OCI-LY7 (cell line): ENCODE results near the gene MGAT5B. TPM values are rescaled to one million over a fixed set of nuclear protein-coding genes. Genes with fewer than 3 reads are reported as not detected.

ENCODE experiments used
- BruUV-seq: library from RNA; stranded (reverse); fragments of 400-500 nt; replicated peaks from 2 replicates; lab custom pipeline; 2021; lab: Mats Ljungman, UMichigan
- CTCF ChIA-PET: fragments of 300-600 bp; sonication (Branson Sonifier 250); formaldehyde crosslinking; loops from one replicate; lab custom pipeline; 2022; ENCODE audit warnings: antibody characterized with exemption; ENCODE audit not compliant: unreplicated experiment; lab: Charles Lee
- POLR2A ChIA-PET: fragments of 300-600 bp; sonication (Branson Sonifier 250); formaldehyde crosslinking; loops from one replicate; lab custom pipeline; 2022; ENCODE audit warnings: antibody characterized with exemption; lab: Charles Lee
- DNase-seq: peaks from one replicate; pipeline ENCODE4 v3.0.0-alpha.2; 2015; ENCODE audit warnings: low spot score
- H2AFZ ChIP-seq: fragments of 200-600 bp; sonication (generic), shearing (Covaris generic); 2 replicates; pipeline ENCODE4 v1.6.1; 2014; ENCODE audit warnings: mild to moderate bottlenecking, antibody characterized with exemption, low read length, moderate library complexity
- H3K27ac ChIP-seq: fragments of 200-600 bp; sonication (generic); 2 replicates; pipeline ENCODE4 v1.5.1; 2014; ENCODE audit warnings: mixed run types, low read depth, mild to moderate bottlenecking, moderate library complexity, low read length, inconsistent platforms; ENCODE audit not compliant: poor library complexity, severe bottlenecking
- H3K36me3 ChIP-seq: fragments of 200-600 bp; sonication (generic); 2 replicates; pipeline ENCODE4 v1.6.1; 2014; ENCODE audit warnings: mild to moderate bottlenecking, antibody characterized with exemption, low read length, moderate library complexity, mixed read lengths; ENCODE audit not compliant: insufficient read depth
- H3K4me1 ChIP-seq: fragments of 200-600 bp; sonication (generic); 2 replicates; pipeline ENCODE4 v1.5.1; 2014; ENCODE audit warnings: mild to moderate bottlenecking, low read length; ENCODE audit not compliant: insufficient read depth, poor library complexity, severe bottlenecking
- H3K4me2 ChIP-seq: fragments of 200-600 bp; sonication (generic); 2 replicates; pipeline ENCODE4 v1.6.1; 2014; ENCODE audit warnings: mild to moderate bottlenecking, low read length
- H3K4me3 ChIP-seq: fragments of 200-600 bp; sonication (generic); 2 replicates; pipeline ENCODE4 v1.5.1; 2014; ENCODE audit warnings: mild to moderate bottlenecking, low read depth, low read length; ENCODE audit not compliant: poor library complexity, severe bottlenecking
- H3K79me2 ChIP-seq: fragments of 200-600 bp; sonication (generic); 2 replicates; pipeline ENCODE4 v1.6.1; 2016; ENCODE audit warnings: low read depth, mild to moderate bottlenecking, low read length, moderate library complexity, mixed read lengths; ENCODE audit not compliant: insufficient read depth
- H3K9me2 ChIP-seq: fragments of 200-600 bp; sonication (generic); 2 replicates; pipeline ENCODE4 v1.6.1; 2016; ENCODE audit warnings: mild to moderate bottlenecking, low read length, mixed read lengths; ENCODE audit not compliant: insufficient read depth
- H3K9me3 ChIP-seq: fragments of 200-600 bp; sonication (generic); 2 replicates; pipeline ENCODE4 v1.6.1; 2014; ENCODE audit warnings: mild to moderate bottlenecking, mixed run types, low read length, mixed read lengths
- H4K20me1 ChIP-seq: fragments of 200-600 bp; sonication (generic); 2 replicates; pipeline ENCODE4 v1.6.1; 2014; ENCODE audit warnings: mild to moderate bottlenecking, antibody characterized with exemption, low read length, moderate library complexity, mixed read lengths; ENCODE audit not compliant: insufficient read depth
- CTCF ChIP-seq: fragments of 200-600 bp; sonication (generic); conservative IDR thresholded peaks from 2 replicates; pipeline ENCODE4 v1.5.1; 2014; ENCODE audit warnings: mild to moderate bottlenecking, antibody characterized with exemption, low read length, moderate library complexity, mixed read lengths
- EZH2phosphoT487 ChIP-seq: fragments of 200-600 bp; sonication (generic); IDR thresholded peaks from 2 replicates; pipeline ENCODE4 v1.6.1; 2018; ENCODE audit warnings: low read depth, borderline replicate concordance, mild to moderate bottlenecking, mixed run types, antibody characterized with exemption, low read length, moderate library complexity, mixed read lengths
- intact Hi-C: fragments of 100-400 bp; cut with micrococcal nuclease; formaldehyde crosslinking; loops from one replicate; pipeline ENCODE4 v1.10.0; 2022; ENCODE audit not compliant: unreplicated experiment
- total RNA-seq, 2 experiments: library from RNA; depleted of rRNA in 1 of 2; stranded (reverse); fragments of >200 nt in 1 of 2; shearing (Covaris generic) in 1 of 2; gene quantifications; 2 replicates each; pipeline ENCODE4 v1.2.3, GENCODE V29; 2014 to 2022

MGAT5B gene
- total RNA-seq, 2 experiments from 2014 or later, result 1.4 to 2.5 TPM

GRCh38 chr17:76872874-76873221, 4.6 kb downstream of the MGAT5B start:
- H3K4me1 ChIP-seq, result peaks cover 3% of the 10 kb centered on the region
- H4K20me1 ChIP-seq, result no peaks in the 10 kb centered on the region
- H3K36me3 ChIP-seq, result no peaks in the 10 kb centered on the region; the same call in 1 of the 2 replicates
- TF ChIP-seq CTCF (no peak), EZH2phosphoT487 (no peak)
- no peak overlapping the region for H2AFZ ChIP-seq
- H3K79me2 ChIP-seq, result no peaks in the 10 kb centered on the region
- no TSS peak for BruUV-seq
- H3K4me2 ChIP-seq, result no peak overlapping the region
- H3K27ac ChIP-seq, result no peak overlapping the region
- intact Hi-C loops, result no loop called here
- H3K4me3 ChIP-seq, result no peak overlapping the region
- ChIA-PET CTCF (no interaction called here), POLR2A (interaction anchor here (0.7 to 1.8 kb wide), 2 partner anchors 85 to 192 kb away, joined by 3 to 4 read pairs; no protein-coding TSS in a partner anchor)
- DNase-seq, result no peak
- H3K9me3 ChIP-seq, result peaks cover 15% of the 10 kb centered on the region
- no peaks in the 10 kb centered on the region for H3K9me2 ChIP-seq

- Histone ChIP-seq H3K4me3 (no peak overlapping the region), H3K4me1 (no peaks in the 10 kb centered on the region), H3K36me3 (no peaks in the 10 kb centered on the region; the same call in 1 of the 2 replicates), H3K4me2 (no peak overlapping the region), H3K9me2 (no peaks in the 10 kb centered on the region), H3K27ac (no peak overlapping the region), H4K20me1 (no peaks in the 10 kb centered on the region), H3K9me3 (peaks cover 15% of the 10 kb centered on the region), H3K79me2 (no peaks in the 10 kb centered on the region), H2AFZ (no peak overlapping the region)
- no peak for TF ChIP-seq EZH2phosphoT487
- TF ChIP-seq CTCF, result no peak
- BruUV-seq, result no TSS peak
- DNase-seq, result no peak
- CTCF ChIA-PET, result no interaction called here
- POLR2A ChIA-PET, result no interaction called here
- intact Hi-C loops, result no loop called here
Measured at GRCh38 chr17:76873856-76874255, 5.7 kb downstream of the MGAT5B start.

GRCh38 chr17:76877437-76877836, 9.2 kb downstream of the MGAT5B start:
- H3K9me3 ChIP-seq, result peaks cover 15% of the 10 kb centered on the region
- H3K4me2 ChIP-seq, result no peak overlapping the region
- no peaks in the 10 kb centered on the region; the same call in 1 of the 2 replicates for H3K36me3 ChIP-seq
- H3K27ac ChIP-seq, result no peak overlapping the region
- H2AFZ ChIP-seq, result no peak overlapping the region
- H3K4me1 ChIP-seq, result no peaks in the 10 kb centered on the region
- H3K4me3 ChIP-seq, result no peak overlapping the region
- H3K9me2 ChIP-seq, result no peaks in the 10 kb centered on the region
- intact Hi-C loops, result no loop called here
- TF ChIP-seq EZH2phosphoT487 (no peak), CTCF (no peak)
- BruUV-seq, result no TSS peak
- ChIA-PET CTCF (no interaction called here), POLR2A (interaction anchor here (0.7 kb wide), 1 partner anchor 13 kb away, joined by 3 read pairs; no protein-coding TSS in a partner anchor)
- H4K20me1 ChIP-seq, result no peaks in the 10 kb centered on the region
- H3K79me2 ChIP-seq, result no peaks in the 10 kb centered on the region
- DNase-seq, result no peak
